B cell (primary cell): ENCODE data around the gene TRPM2. TPM values are rescaled to one million over a fixed set of nuclear protein-coding genes. Genes with fewer than 3 reads are reported as not detected.

Experiments
- ATAC-seq: fragments of 200-7000 bp; cut with Tn5 transposase; one replicate; pipeline ENCODE4 v1.10.0; 2021; ENCODE audit warnings: low read depth, mild to moderate bottlenecking, moderate number of reproducible peaks, moderate library complexity
- CTCF ChIA-PET: fragments of 350-600 bp; sonication (Branson Sonifier 250); formaldehyde crosslinking; loops from one replicate; lab custom pipeline; 2021; ENCODE audit warnings: antibody characterized with exemption, inconsistent platforms; lab: Charles Lee
- POLR2A ChIA-PET: fragments of 350-600 bp; sonication (Branson Sonifier 250); formaldehyde crosslinking; loops from one replicate; lab custom pipeline; 2021; ENCODE audit warnings: antibody characterized with exemption; lab: Charles Lee
- DNase-seq: peaks from one replicate; pipeline ENCODE4 v3.0.0; 2013
- H2AFZ ChIP-seq: 2 replicates; pipeline ENCODE4 v1.6.1; 2012; ENCODE audit warnings: mild to moderate bottlenecking, low read depth, low read length; ENCODE audit not compliant: insufficient read depth, poor library complexity, severe bottlenecking
- H3K27ac ChIP-seq, 2 donors: 1 replicate in 1 of 2; 2 replicates in 1 of 2; pipeline ENCODE4 v1.5.1; 2012 to 2013; ENCODE audit warnings: low read length in 2 of 2, mild to moderate bottlenecking in 2 of 2, moderate library complexity in 1 of 2
- H3K27me3 ChIP-seq, 4 experiments: fragments of 200-600 bp in 1 of 4; sonication (generic) in 1 of 4; replicated peaks in 1 of 4; 1 replicate in 2 of 4; 2 replicates in 2 of 4; pipeline versions ENCODE4 v1.6.1 to v1.7.0; 2013 to 2016; ENCODE audit warnings: low read length in 3 of 4, mild to moderate bottlenecking in 2 of 4, mixed read lengths in 1 of 4, moderate library complexity in 1 of 4; ENCODE audit not compliant: insufficient read depth in 4 of 4, control insufficient read depth in 3 of 4; ENCODE audit errors: control extremely low read depth in 1 of 4
- H3K36me3 ChIP-seq, 2 experiments: replicated peaks in 1 of 2; 1 replicate in 1 of 2; 2 replicates in 1 of 2; pipeline versions ENCODE4 v1.6.1 to v1.7.1; 2013; ENCODE audit warnings: low read length in 1 of 2; ENCODE audit not compliant: insufficient read depth in 2 of 2, control insufficient read depth in 1 of 2; ENCODE audit errors: control extremely low read depth in 1 of 2, extremely low read depth in 1 of 2
- H3K4me1 ChIP-seq, 2 donors: fragments of 200-600 bp in 1 of 2; sonication (generic) in 1 of 2; 1 replicate in 1 of 2; 2 replicates in 1 of 2; pipeline versions ENCODE4 v1.5.1 to v1.6.1; 2013 to 2017; ENCODE audit warnings: low read length in 2 of 2; ENCODE audit not compliant: control insufficient read depth in 2 of 2, insufficient read depth in 2 of 2
- H3K4me2 ChIP-seq: replicated peaks from 2 replicates; pipeline ENCODE3; 2012; ENCODE audit warnings: mild to moderate bottlenecking, low read depth, low read length; ENCODE audit not compliant: poor library complexity, severe bottlenecking
- H3K4me3 ChIP-seq, 5 experiments: fragments of 200-600 bp in 1 of 5; sonication (generic) in 1 of 5; 1 replicate in 3 of 5; 2 replicates in 2 of 5; pipeline versions ENCODE4 v1.5.1 to v1.7.0; 2011 to 2016; ENCODE audit warnings: low read length in 4 of 5, mild to moderate bottlenecking in 4 of 5, low read depth in 2 of 5, control low read depth in 1 of 5, moderate library complexity in 1 of 5; ENCODE audit not compliant: insufficient read depth in 1 of 5; ENCODE audit errors: control extremely low read depth in 1 of 5, extremely low read depth in 1 of 5
- H3K79me2 ChIP-seq: fragments of 200-600 bp; sonication (generic); one replicate; pipeline ENCODE4 v1.6.0; 2016; ENCODE audit warnings: low read length; ENCODE audit not compliant: control insufficient read depth, insufficient read depth
- H3K9ac ChIP-seq: fragments of 200-600 bp; sonication (generic); 2 replicates; pipeline ENCODE4 v1.6.1; 2017; ENCODE audit warnings: mild to moderate bottlenecking, low read length, moderate library complexity
- H3K9me3 ChIP-seq, 3 donors: one replicate each; pipeline versions ENCODE4 v1.6.1 to v1.7.1; 2013; ENCODE audit warnings: low read length in 2 of 3; ENCODE audit not compliant: control insufficient read depth in 2 of 3, insufficient read depth in 1 of 3; ENCODE audit errors: control extremely low read depth in 1 of 3
- H4K20me1 ChIP-seq: 2 replicates; pipeline ENCODE4 v1.6.0; 2012; ENCODE audit warnings: mild to moderate bottlenecking, low read length; ENCODE audit not compliant: insufficient read depth, control insufficient read depth, poor library complexity, severe bottlenecking
- H3K27ac Mint-ChIP-seq: one replicate; pipeline ENCODE4 v1.8.0; 2021; ENCODE audit warnings: mixed read lengths
- H3K27me3 Mint-ChIP-seq: one replicate; pipeline ENCODE4 v1.8.0; 2021; ENCODE audit warnings: mixed read lengths
- H3K4me1 Mint-ChIP-seq: one replicate; pipeline ENCODE4 v1.8.0; 2021; ENCODE audit warnings: mixed read lengths
- H3K4me3 Mint-ChIP-seq: one replicate; pipeline ENCODE4 v1.8.0; 2021; ENCODE audit warnings: mixed read lengths
- H3K9me3 Mint-ChIP-seq: one replicate; pipeline ENCODE4 v1.8.0; 2022; ENCODE audit warnings: mixed read lengths; ENCODE audit not compliant: insufficient read depth
- CTCF ChIP-seq: fragments of 200-600 bp; IDR thresholded peaks from one replicate; pipeline ENCODE4 v1.8.0; 2022; ENCODE audit warnings: antibody characterized with exemption, mild to moderate bottlenecking
- EZH2 ChIP-seq: IDR thresholded peaks from 2 replicates; pipeline ENCODE4 v1.6.1; 2012; ENCODE audit warnings: borderline replicate concordance, low read depth, mild to moderate bottlenecking, moderate library complexity, low read length; ENCODE audit not compliant: insufficient read depth, poor library complexity, severe bottlenecking
- WGBS: methylation state at CpG from one replicate; pipeline ENCODE4 v1.1.5; 2013; ENCODE audit warnings: missing lambda C conversion rate; ENCODE audit not compliant: insufficient coverage; 5-methylcytosine and 5-hydroxymethylcytosine counted together
- intact Hi-C: fragments of 100-400 bp; cut with micrococcal nuclease; formaldehyde crosslinking; loops from one replicate; pipeline ENCODE4 v1.10.0; 2022
- polyA plus RNA-seq: library from polyadenylated mRNA; depleted of rRNA; stranded (reverse); fragments of >200 nt; gene quantifications from 2 replicates; pipeline ENCODE4 v1.2.3, GENCODE V29; 2012
- total RNA-seq, 2 donors: library from RNA; stranded (reverse); fragments of 120-200 nt in 1 of 2; gene quantifications; 1 replicate in 1 of 2; 2 replicates in 1 of 2; pipeline versions ENCODE4 v1.2.3 to v1.2.4, GENCODE V29; 2013 to 2022

Gene TRPM2
- total and polyA plus RNA-seq, 2 donors (not counting 1 experiment from before 2014, with no cell fraction given), result 1.6 to 8.4 TPM

DNA sequence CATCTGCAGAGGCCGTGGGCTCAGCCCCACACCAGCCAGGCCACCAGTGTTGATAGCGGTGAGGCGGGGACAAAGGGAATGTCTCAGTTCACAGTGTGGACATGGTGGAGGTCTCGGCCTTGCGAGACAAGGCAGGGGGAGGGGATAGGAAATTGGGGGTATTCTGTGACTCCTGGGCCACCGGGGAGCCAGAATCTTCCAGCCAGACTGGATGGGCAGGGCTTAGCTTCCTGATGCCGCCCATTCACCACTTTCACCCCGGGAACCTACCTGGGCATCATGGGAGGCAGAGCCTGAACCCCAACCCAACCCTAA is 107.0 kb downstream of the TRPM2 start:
- Histone ChIP-seq H3K9me3 (no peaks in the 10 kb centered on the region), H3K4me3 (no peak overlapping the region), H3K27me3 (no peaks in the 10 kb centered on the region), H3K36me3 (no peaks in the 10 kb centered on the region), H3K4me2 (no peak overlapping the region), H4K20me1 (no peaks in the 10 kb centered on the region), H3K79me2 (no peaks in the 10 kb centered on the region), H2AFZ (no peak overlapping the region), H3K9ac (no peak overlapping the region), H3K27ac (no peak overlapping the region), H3K4me1 (peaks cover 6 to 8% of the 10 kb centered on the region in 2 donors)
- no peak overlapping the region for H3K27ac Mint-ChIP-seq
- peaks cover 2% of the 10 kb centered on the region for H3K4me1 Mint-ChIP-seq
- TF ChIP-seq CTCF (no peak), EZH2 (no peak)
- DNase-seq (no peak), ATAC-seq (no peak)
- H3K4me3 Mint-ChIP-seq, result no peak overlapping the region
- H3K27me3 Mint-ChIP-seq, result no peaks in the 10 kb centered on the region
- no peaks in the 10 kb centered on the region for H3K9me3 Mint-ChIP-seq
- POLR2A ChIA-PET, result no interaction called here
- CTCF ChIA-PET, result no interaction called here
- intact Hi-C loops, result no loop called here
- WGBS, result 80% methylated on average over 1 of the region's 8 CpGs

DNA sequence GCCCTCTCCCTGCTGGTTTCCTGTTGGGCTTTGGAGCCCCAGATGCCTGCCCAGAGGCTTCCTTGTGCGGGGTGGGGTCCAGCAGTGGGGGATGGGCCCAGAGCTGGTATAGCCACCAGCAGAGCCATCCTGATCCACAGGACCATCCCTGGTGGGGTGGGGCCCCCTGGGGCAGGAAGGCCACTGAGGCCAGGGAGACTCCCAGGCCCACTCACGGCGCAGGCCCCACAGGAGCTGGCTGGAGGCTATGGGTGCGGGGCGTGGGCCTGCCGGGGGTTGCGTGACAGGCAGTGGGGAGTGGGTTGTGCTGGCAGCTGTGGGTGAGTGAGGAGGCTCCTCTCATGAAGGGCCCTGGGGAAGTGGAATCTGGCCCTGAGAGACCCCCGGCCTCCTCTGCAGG is 107.6 kb downstream of the TRPM2 start:
- DNase-seq (no peak), ATAC-seq (no peak)
- Mint-ChIP-seq H3K4me3 (no peak overlapping the region), H3K9me3 (no peaks in the 10 kb centered on the region), H3K27me3 (no peaks in the 10 kb centered on the region), H3K4me1 (peaks cover 2% of the 10 kb centered on the region), H3K27ac (no peak overlapping the region)
- no peaks in the 10 kb centered on the region for H3K36me3 ChIP-seq
- H3K9ac ChIP-seq, result no peak overlapping the region
- no peaks in the 10 kb centered on the region for H4K20me1 ChIP-seq
- no peak overlapping the region for H3K4me3 ChIP-seq
- intact Hi-C loops, result no loop called here
- no peak overlapping the region for H3K27ac ChIP-seq
- ChIA-PET POLR2A (no interaction called here), CTCF (no interaction called here)
- TF ChIP-seq CTCF (no peak), EZH2 (no peak)
- H3K79me2 ChIP-seq, result no peaks in the 10 kb centered on the region
- no peak overlapping the region for H2AFZ ChIP-seq
- H3K27me3 ChIP-seq, result no peaks in the 10 kb centered on the region
- 93% methylated on average over 8 of the region's 8 CpGs for WGBS
- no peaks in the 10 kb centered on the region for H3K9me3 ChIP-seq
- H3K4me1 ChIP-seq, result peaks cover 4 to 5% of the 10 kb centered on the region in 2 donors
- no peak overlapping the region for H3K4me2 ChIP-seq
